ENCODE results near the gene SLX1A.
"Not testable (repeated sequence)": the region's sequence is repeated elsewhere in the genome, so short reads cannot be mapped to it uniquely, and the experiment has no call there.

GRCh38 chr16:30169416-30169815, 24.3 kb upstream of the SLX1A start:
- not testable (repeated sequence) for TF ChIP-seq POLR2A, CTCF (IDR thresholded peaks at IDR 0.05)
